Tibial nerve (tissue), 4 donors: ENCODE data around the gene NPFFR1. TPM values are rescaled to one million over a fixed set of nuclear protein-coding genes. Genes with fewer than 3 reads are reported as not detected.

Source experiments
- small RNA-seq: library from RNA; depleted of rRNA; stranded (forward); fragments of <200 nt; gene quantifications from one replicate; pipeline ENCODE3, GENCODE V24; 2016
- total RNA-seq, 4 donors: library from RNA; depleted of rRNA; stranded (reverse); fragments of >200 nt; gene quantifications; one replicate each; pipeline ENCODE4 v1.1.0, GENCODE V29; 2016

The NPFFR1 gene
- total RNA-seq, 4 donors from 2014 or later = 1.8 to 5.7 (median 4.4) TPM

Small RNA genes within 50 kb of the gene (small RNA-seq; reads per million reads assigned to genes)
- not detected for gene RPS25P9

Other genes starting within 250 kb of the NPFFR1 start
- gene MACROH2A2, start 231.2 kb downstream of the NPFFR1 start, total RNA-seq = 10 to 100 TPM in 1 of 4 donors, 1 to 10 TPM in 3; 4.6 to 11.1 (median 8.9) TPM
- gene AIFM2, start 151.2 kb downstream of the NPFFR1 start, total RNA-seq = 10 to 100 TPM; 13.3 to 34.2 (median 19.4) TPM
- 10 to 100 TPM; 15.3 to 26.1 (median 19.1) TPM for gene TYSND1, start 137.3 kb downstream of the NPFFR1 start, total RNA-seq
- gene SAR1A, start 113.5 kb downstream of the NPFFR1 start, total RNA-seq = 10 to 100 TPM; 68.8 to 83.3 (median 79.7) TPM
- gene PPA1, start 50.6 kb downstream of the NPFFR1 start, total RNA-seq = 100 to 1,000 TPM; 147 to 169 (median 150) TPM
- gene LRRC20, start 98.6 kb upstream of the NPFFR1 start, total RNA-seq = 10 to 100 TPM in 1 of 4 donors, 1 to 10 TPM in 3; 4.4 to 11.1 (median 8.6) TPM
- gene EIF4EBP2, start 120.1 kb upstream of the NPFFR1 start, total RNA-seq = 10 to 100 TPM; 68.4 to 87.9 (median 77.2) TPM
- not detected for gene NODAL, start 157.7 kb upstream of the NPFFR1 start, total RNA-seq
- gene PALD1, start 194.8 kb upstream of the NPFFR1 start, total RNA-seq = 10 to 100 TPM in 2 of 4 donors, 1 to 10 TPM in 2; 5.4 to 10.9 (median 9.2) TPM